Subcutaneous abdominal adipose tissue (tissue), 5 donors: ENCODE data around the gene DCP1B.

Source experiments
- H3K27ac ChIP-seq: one replicate; pipeline ENCODE4 v1.7.0; 2013; ENCODE audit warnings: low read depth, mild to moderate bottlenecking, inconsistent platforms, low read length, moderate library complexity
- H3K27me3 ChIP-seq, 5 donors: one replicate each; pipeline ENCODE4 v1.7.0; 2013; ENCODE audit warnings: low read length in 5 of 5, inconsistent platforms in 1 of 5; ENCODE audit not compliant: control insufficient read depth in 5 of 5, insufficient read depth in 4 of 5
- H3K36me3 ChIP-seq, 5 donors: one replicate each; pipeline ENCODE4 v1.7.0; 2013; ENCODE audit warnings: low read length in 5 of 5; ENCODE audit not compliant: control insufficient read depth in 5 of 5, insufficient read depth in 5 of 5
- H3K4me1 ChIP-seq, 5 donors: one replicate each; pipeline ENCODE4 v1.7.0; 2013; ENCODE audit warnings: low read length in 5 of 5, mild to moderate bottlenecking in 3 of 5, moderate library complexity in 1 of 5; ENCODE audit not compliant: control insufficient read depth in 5 of 5, insufficient read depth in 5 of 5
- H3K4me3 ChIP-seq, 5 donors: one replicate each; pipeline ENCODE4 v1.7.0; 2013; ENCODE audit warnings: low read length in 5 of 5, low read depth in 1 of 5
- H3K9ac ChIP-seq, 5 donors: one replicate each; pipeline ENCODE4 v1.7.0; 2013; ENCODE audit warnings: low read length in 5 of 5, mild to moderate bottlenecking in 4 of 5, moderate library complexity in 3 of 5
- H3K9me3 ChIP-seq, 5 donors: one replicate each; pipeline ENCODE4 v1.7.0; 2013; ENCODE audit warnings: low read length in 5 of 5; ENCODE audit not compliant: control insufficient read depth in 5 of 5
- donor health status: healthy.
- donor health status: healthy.
- donor health status: healthy.
- donor health status: healthy.
- donor health status: healthy.

Gene DCP1B

DNA sequence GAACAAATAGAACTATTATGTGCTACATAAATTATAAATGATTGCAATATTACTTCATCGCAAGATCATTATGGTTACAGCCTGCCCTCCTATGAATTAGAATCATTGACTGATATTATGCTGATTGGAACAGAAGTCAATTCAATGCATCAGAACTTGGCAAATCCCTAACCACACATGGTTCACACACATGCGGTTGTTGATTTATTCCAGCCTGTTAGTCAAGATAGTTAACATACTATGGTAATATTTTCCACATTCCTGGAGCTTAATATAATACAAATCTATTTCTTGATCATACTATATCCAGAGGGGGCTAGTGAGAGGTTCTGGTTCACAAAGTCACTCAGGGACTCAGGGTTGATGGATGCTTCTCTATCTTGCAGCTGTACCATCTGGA, 38.8 kb upstream of the DCP1B start:
- Histone ChIP-seq H3K27me3 (peaks cover 0 to 6% (median 1%) of the 10 kb centered on the region in 5 donors), H3K9ac (no peak overlapping the region), H3K4me3 (no peak overlapping the region), H3K9me3 (peaks cover 0 to 2% (median 0%) of the 10 kb centered on the region in 5 donors), H3K36me3 (no peaks in the 10 kb centered on the region), H3K27ac (no peak overlapping the region), H3K4me1 (no peaks in the 10 kb centered on the region)

GRCh38 chr12:2039034-2039433, 34.8 kb upstream of the DCP1B start:
- H3K9ac ChIP-seq, result no peak overlapping the region
- H3K36me3 ChIP-seq, result no peaks in the 10 kb centered on the region
- H3K27me3 ChIP-seq, result no peaks in the 10 kb centered on the region
- H3K4me1 ChIP-seq, result peaks cover 2 to 18% (median 15%) of the 10 kb centered on the region in 5 donors
- H3K4me3 ChIP-seq, result no peak overlapping the region
- H3K9me3 ChIP-seq, result no peaks in the 10 kb centered on the region
- no peak overlapping the region for H3K27ac ChIP-seq

GRCh38 chr12:2035431-2036055, 31.3 kb upstream of the DCP1B start:
- Histone ChIP-seq H3K27ac (no peak overlapping the region), H3K4me1 (peaks cover 2 to 19% (median 16%) of the 10 kb centered on the region in 5 donors), H3K36me3 (no peaks in the 10 kb centered on the region), H3K4me3 (peak overlapping the region; percentile 55 to 62 (median 60)), H3K9ac (peak overlapping the region in 2 of 5 donors; percentile 19 to 67), H3K9me3 (no peaks in the 10 kb centered on the region), H3K27me3 (no peaks in the 10 kb centered on the region)

DNA sequence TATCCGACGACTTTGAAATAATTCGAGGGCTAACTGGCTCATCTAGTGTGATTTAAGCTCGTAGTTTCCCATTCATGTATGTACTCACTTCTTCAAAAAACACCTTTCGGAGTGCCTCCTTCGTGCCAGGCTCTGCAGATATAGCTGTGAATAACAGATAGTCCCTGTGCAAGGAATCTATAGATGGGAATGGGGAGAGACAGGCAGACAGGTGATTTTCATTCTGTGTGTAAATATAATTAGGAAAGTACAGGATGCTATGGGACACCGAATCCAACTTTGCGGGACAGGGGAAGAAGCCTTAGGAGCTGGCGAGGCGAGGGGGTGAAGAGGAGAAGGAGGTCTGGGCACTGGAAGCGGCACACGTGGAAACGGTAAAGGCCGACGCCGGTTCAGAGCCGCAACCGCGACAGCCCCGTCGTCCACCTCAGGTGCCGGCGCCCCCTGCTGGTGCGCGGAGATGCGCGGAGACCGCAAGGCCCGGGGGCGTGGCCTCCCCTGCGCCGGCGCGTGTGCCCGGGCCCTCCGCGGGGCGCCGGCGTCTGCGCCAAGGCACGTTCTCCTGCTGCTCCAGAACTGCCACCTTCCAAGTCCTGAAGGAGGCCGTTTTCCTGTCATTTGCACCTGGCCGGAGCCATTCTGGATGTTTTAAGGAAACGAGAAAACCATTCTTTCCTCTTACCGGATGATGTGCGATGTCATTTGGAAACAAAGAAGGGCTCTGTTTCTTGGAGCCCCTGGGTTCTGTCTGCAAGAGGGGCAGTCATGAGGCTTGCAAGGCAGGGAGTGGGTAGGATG, 30.6 kb upstream of the DCP1B start:
- Histone ChIP-seq H3K4me3 (peak overlapping the region; percentile 55 to 62 (median 60)), H3K27ac (no peak overlapping the region)

GRCh38 chr12:2032506-2032905, 28.2 kb upstream of the DCP1B start:
- Histone ChIP-seq H3K9me3 (no peaks in the 10 kb centered on the region), H3K27ac (no peak overlapping the region), H3K4me1 (peaks cover 2 to 23% (median 22%) of the 10 kb centered on the region in 5 donors), H3K27me3 (no peaks in the 10 kb centered on the region), H3K9ac (no peak overlapping the region), H3K4me3 (no peak overlapping the region), H3K36me3 (no peaks in the 10 kb centered on the region)

More for the DNA sequence above, 30.6 kb upstream of the DCP1B start:
- Histone ChIP-seq H3K4me1 (peaks cover 2 to 23% (median 22%) of the 10 kb centered on the region in 5 donors), H3K9ac (peak overlapping the region in 4 of 5 donors; percentile 35 to 68 (median 54)), H3K9me3 (no peaks in the 10 kb centered on the region), H3K36me3 (no peaks in the 10 kb centered on the region), H3K27me3 (no peaks in the 10 kb centered on the region)

GRCh38 chr12:2029851-2030250, 25.6 kb upstream of the DCP1B start:
- no peak overlapping the region for H3K27ac ChIP-seq
- no peaks in the 10 kb centered on the region for H3K36me3 ChIP-seq
- no peak overlapping the region for H3K4me3 ChIP-seq
- H3K4me1 ChIP-seq, result peaks cover 0 to 12% (median 11%) of the 10 kb centered on the region in 5 donors
- H3K27me3 ChIP-seq, result no peaks in the 10 kb centered on the region
- no peak overlapping the region for H3K9ac ChIP-seq
- H3K9me3 ChIP-seq, result no peaks in the 10 kb centered on the region

DNA sequence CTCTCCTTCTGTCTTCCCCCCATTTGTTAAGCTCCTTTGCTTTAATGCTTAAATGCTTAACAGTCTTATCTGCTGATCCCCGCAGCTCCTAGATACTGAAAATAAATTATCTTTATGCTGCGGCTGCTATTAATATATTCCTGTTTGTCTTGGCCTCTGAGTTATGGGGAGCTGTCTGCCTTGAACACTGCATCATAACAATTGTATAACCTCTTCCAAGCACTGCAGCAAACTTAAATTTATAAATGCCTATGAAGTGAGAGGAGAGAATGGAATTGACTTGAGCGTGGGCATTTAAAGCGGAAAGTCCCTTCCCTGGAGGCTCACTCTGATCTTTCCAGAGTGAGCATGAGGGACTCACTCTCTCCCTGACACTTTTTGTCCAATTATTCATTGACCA, 23.1 kb upstream of the DCP1B start:
- no peaks in the 10 kb centered on the region for H3K36me3 ChIP-seq
- H3K27me3 ChIP-seq, result no peaks in the 10 kb centered on the region
- H3K27ac ChIP-seq, result no peak overlapping the region
- no peak overlapping the region for H3K4me3 ChIP-seq
- peaks cover 0 to 3% (median 0%) of the 10 kb centered on the region in 5 donors for H3K9me3 ChIP-seq
- H3K9ac ChIP-seq, result no peak overlapping the region
- H3K4me1 ChIP-seq, result peaks cover 0 to 8% (median 8%) of the 10 kb centered on the region in 5 donors

- no peak overlapping the region for H3K27ac ChIP-seq
- no peaks in the 10 kb centered on the region for H3K36me3 ChIP-seq
- H3K9me3 ChIP-seq, result peaks cover 0 to 3% (median 0%) of the 10 kb centered on the region in 5 donors
These were observed 19.1 kb upstream of the DCP1B start for GRCh38 chr12:2023365-2023764.

GRCh38 chr12:2020511-2020910, 16.3 kb upstream of the DCP1B start:
- Histone ChIP-seq H3K27me3 (no peaks in the 10 kb centered on the region), H3K9ac (no peak overlapping the region), H3K9me3 (peaks cover 0 to 3% (median 0%) of the 10 kb centered on the region in 5 donors), H3K27ac (no peak overlapping the region), H3K4me1 (peaks cover 0 to 22% (median 0%) of the 10 kb centered on the region in 5 donors), H3K4me3 (no peak overlapping the region), H3K36me3 (no peaks in the 10 kb centered on the region)

More at GRCh38 chr12:2023365-2023764, 19.1 kb upstream of the DCP1B start:
- no peaks in the 10 kb centered on the region for H3K27me3 ChIP-seq
- no peak overlapping the region for H3K4me3 ChIP-seq
- no peak overlapping the region for H3K9ac ChIP-seq
- peaks cover 0 to 10% (median 0%) of the 10 kb centered on the region in 5 donors for H3K4me1 ChIP-seq

GRCh38 chr12:2019126-2019525, 14.9 kb upstream of the DCP1B start:
- H3K27ac ChIP-seq, result no peak overlapping the region
- H3K36me3 ChIP-seq, result no peaks in the 10 kb centered on the region
- H3K9ac ChIP-seq, result no peak overlapping the region
- H3K9me3 ChIP-seq, result no peaks in the 10 kb centered on the region
- no peaks in the 10 kb centered on the region for H3K27me3 ChIP-seq
- peaks cover 0 to 32% (median 4%) of the 10 kb centered on the region in 5 donors for H3K4me1 ChIP-seq
- H3K4me3 ChIP-seq, result no peak overlapping the region
